ENCODE results near the gene TBXAS1.

DNA sequence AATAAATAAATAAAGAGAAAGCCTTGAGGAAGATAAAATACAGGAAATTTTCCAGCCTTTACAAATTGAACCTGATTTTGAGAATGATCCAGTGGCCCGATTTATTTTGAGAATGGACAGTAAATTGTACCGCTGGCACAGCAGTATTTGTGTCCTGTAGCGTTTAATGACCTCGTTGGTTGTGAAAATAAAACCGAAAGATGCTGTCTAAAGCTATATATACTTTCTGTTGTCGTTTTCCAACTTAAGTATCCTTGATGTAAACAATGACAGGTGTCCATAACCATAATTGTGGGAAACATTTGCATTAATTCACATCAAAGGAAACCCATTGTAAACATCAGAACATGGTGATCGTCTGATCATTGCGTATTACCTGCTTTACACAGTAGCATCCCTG lies 38.8 kb downstream of the TBXAS1 start:
- TF ChIP-seq, protein P1, sequence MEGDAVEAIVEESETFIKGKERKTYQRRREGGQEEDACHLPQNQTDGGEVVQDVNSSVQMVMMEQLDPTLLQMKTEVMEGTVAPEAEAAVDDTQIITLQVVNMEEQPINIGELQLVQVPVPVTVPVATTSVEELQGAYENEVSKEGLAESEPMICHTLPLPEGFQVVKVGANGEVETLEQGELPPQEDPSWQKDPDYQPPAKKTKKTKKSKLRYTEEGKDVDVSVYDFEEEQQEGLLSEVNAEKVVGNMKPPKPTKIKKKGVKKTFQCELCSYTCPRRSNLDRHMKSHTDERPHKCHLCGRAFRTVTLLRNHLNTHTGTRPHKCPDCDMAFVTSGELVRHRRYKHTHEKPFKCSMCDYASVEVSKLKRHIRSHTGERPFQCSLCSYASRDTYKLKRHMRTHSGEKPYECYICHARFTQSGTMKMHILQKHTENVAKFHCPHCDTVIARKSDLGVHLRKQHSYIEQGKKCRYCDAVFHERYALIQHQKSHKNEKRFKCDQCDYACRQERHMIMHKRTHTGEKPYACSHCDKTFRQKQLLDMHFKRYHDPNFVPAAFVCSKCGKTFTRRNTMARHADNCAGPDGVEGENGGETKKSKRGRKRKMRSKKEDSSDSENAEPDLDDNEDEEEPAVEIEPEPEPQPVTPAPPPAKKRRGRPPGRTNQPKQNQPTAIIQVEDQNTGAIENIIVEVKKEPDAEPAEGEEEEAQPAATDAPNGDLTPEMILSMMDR (conservative IDR thresholded peaks at IDR 0.05; ENCODE audit: low read depth in 2 of 2) = no peak
- no peak for TF ChIP-seq EZH2phosphoT487 (IDR thresholded peaks at IDR 0.05; ENCODE audit: unreplicated experiment)
- no peak for TF ChIP-seq EZH2 (IDR thresholded peaks at IDR 0.05; ENCODE audit: low read depth, unreplicated experiment)
- no peak for TF ChIP-seq JUNB (IDR thresholded peaks at IDR 0.05; ENCODE audit: unreplicated experiment)
- no peak for TF ChIP-seq ETS1 (IDR thresholded peaks at IDR 0.05)
- TF ChIP-seq ZNF331 (CRISPR knock-in tag; IDR thresholded peaks at IDR 0.05; ENCODE audit: low read depth) = no peak
- no peak for TF ChIP-seq POLR2AphosphoS5 (IDR thresholded peaks at IDR 0.05; ENCODE audit: low read depth)
- no peak for TF ChIP-seq NANOG (IDR thresholded peaks at IDR 0.05; ENCODE audit: borderline replicate concordance)
- TF ChIP-seq CREB1 (CRISPR knock-in tag; IDR thresholded peaks at IDR 0.05; ENCODE audit: low read depth) = no peak
- TF ChIP-seq, protein P2, sequence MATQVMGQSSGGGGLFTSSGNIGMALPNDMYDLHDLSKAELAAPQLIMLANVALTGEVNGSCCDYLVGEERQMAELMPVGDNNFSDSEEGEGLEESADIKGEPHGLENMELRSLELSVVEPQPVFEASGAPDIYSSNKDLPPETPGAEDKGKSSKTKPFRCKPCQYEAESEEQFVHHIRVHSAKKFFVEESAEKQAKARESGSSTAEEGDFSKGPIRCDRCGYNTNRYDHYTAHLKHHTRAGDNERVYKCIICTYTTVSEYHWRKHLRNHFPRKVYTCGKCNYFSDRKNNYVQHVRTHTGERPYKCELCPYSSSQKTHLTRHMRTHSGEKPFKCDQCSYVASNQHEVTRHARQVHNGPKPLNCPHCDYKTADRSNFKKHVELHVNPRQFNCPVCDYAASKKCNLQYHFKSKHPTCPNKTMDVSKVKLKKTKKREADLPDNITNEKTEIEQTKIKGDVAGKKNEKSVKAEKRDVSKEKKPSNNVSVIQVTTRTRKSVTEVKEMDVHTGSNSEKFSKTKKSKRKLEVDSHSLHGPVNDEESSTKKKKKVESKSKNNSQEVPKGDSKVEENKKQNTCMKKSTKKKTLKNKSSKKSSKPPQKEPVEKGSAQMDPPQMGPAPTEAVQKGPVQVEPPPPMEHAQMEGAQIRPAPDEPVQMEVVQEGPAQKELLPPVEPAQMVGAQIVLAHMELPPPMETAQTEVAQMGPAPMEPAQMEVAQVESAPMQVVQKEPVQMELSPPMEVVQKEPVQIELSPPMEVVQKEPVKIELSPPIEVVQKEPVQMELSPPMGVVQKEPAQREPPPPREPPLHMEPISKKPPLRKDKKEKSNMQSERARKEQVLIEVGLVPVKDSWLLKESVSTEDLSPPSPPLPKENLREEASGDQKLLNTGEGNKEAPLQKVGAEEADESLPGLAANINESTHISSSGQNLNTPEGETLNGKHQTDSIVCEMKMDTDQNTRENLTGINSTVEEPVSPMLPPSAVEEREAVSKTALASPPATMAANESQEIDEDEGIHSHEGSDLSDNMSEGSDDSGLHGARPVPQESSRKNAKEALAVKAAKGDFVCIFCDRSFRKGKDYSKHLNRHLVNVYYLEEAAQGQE (IDR thresholded peaks at IDR 0.05; ENCODE audit: unreplicated experiment) = no peak
- no peak for TF ChIP-seq STAT1 (IDR thresholded peaks at IDR 0.05; ENCODE audit: unreplicated experiment)
